ENCODE measurements around the gene PALD1.

Gene PALD1

DNA sequence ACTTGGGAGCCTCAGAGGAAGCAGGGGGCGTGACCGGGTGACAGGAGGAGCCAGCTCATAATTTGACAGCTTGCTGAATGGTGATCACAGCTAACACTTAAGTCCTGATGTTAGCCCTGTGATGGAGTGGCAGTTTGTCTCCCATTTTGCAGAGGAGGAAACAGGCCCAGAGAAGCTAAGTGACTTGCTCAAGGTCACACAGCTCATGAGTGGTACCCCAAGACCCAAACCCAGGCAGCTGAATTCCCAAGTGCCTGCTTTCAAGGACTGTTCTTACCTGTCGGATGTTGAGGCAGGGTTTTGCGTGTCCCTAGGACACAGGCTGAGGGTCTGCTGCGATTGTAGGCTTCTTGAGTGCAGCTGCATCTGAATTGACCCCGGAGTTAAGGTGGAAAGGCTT is 51.7 kb downstream of the PALD1 start:
- Mint-ChIP-seq H3K4me1 (no peaks in the 10 kb centered on the region), H3K9me3 (no peaks in the 10 kb centered on the region), H3K36me3 (ENCODE audit: insufficient read depth) (peaks cover 2% of the 10 kb centered on the region), H3K4me3 (no peak overlapping the region), H3K27ac (ENCODE audit: low read depth) (no peak overlapping the region), H3K27me3 (no peaks in the 10 kb centered on the region)
- DNase-seq (ENCODE audit: low spot score in 2 of 2) (no peak), ATAC-seq (replicated peaks; ENCODE audit: extremely low read depth, poor library complexity, severe bottlenecking) (no peak)

DNA sequence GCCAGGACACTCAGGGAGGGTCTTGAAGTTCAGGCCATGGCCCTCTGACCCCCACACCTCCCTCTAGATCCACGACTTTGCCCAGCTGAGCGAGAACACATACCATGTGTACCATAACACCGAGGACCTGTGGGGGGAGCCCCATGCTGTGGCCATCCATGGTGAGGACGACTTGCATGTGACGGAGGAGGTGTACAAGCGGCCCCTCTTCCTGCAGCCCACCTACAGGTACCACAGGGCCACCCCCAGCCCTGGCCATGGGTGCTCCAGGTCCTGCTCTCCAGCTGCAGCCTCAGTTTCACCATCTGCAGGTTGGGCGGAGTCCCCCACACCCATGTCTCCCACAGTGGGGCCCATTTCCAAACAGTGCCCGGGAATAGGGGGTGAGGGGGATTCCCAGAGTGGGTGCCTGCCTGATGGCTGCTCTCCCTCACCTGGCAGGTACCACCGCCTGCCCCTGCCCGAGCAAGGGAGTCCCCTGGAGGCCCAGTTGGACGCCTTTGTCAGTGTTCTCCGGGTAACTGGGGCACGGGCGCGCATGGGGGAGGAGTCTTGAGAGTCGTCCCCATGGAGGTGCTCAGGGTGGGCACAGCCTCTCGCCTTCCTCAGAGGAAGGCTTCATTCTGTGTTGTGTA is 54.1 kb downstream of the PALD1 start:
- H3K9me3 Mint-ChIP-seq, result no peaks in the 10 kb centered on the region
- ATAC-seq (replicated peaks; ENCODE audit: extremely low read depth, poor library complexity, severe bottlenecking) (no peak), DNase-seq (ENCODE audit: low spot score in 2 of 2) (no peak)
- H3K4me3 Mint-ChIP-seq, result no peak overlapping the region
- H3K27ac Mint-ChIP-seq (ENCODE audit: low read depth), result no peak overlapping the region
- H3K4me1 Mint-ChIP-seq, result no peaks in the 10 kb centered on the region
- H3K36me3 Mint-ChIP-seq (ENCODE audit: insufficient read depth), result peaks cover 1% of the 10 kb centered on the region
- H3K27me3 Mint-ChIP-seq, result no peaks in the 10 kb centered on the region

DNA sequence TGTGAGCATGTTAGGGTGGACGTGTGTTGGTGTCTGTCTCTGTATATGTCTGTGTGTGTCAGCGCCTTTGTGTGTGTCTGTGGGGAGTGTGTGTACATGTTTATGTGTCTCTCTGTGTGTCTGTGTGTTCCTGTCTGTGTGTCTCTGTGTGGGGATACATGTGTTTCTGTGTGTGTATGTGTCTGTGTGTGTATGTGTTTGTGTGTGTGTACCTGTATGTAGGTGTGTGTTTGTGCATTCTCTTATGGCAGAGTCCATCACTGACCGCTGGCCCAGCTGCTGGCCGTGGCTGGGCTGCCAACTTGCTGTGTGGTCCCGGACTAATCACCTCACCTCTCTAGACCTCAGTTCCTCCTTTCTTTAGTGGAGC is 54.6 kb downstream of the PALD1 start:
- Mint-ChIP-seq H3K9me3 (no peaks in the 10 kb centered on the region), H3K27me3 (no peaks in the 10 kb centered on the region), H3K4me1 (no peaks in the 10 kb centered on the region), H3K36me3 (ENCODE audit: insufficient read depth) (peaks cover 1% of the 10 kb centered on the region), H3K27ac (ENCODE audit: low read depth) (no peak overlapping the region), H3K4me3 (no peak overlapping the region)
- DNase-seq (ENCODE audit: low spot score in 2 of 2), result no peak
- ATAC-seq (replicated peaks; ENCODE audit: extremely low read depth, poor library complexity, severe bottlenecking), result no peak

DNA sequence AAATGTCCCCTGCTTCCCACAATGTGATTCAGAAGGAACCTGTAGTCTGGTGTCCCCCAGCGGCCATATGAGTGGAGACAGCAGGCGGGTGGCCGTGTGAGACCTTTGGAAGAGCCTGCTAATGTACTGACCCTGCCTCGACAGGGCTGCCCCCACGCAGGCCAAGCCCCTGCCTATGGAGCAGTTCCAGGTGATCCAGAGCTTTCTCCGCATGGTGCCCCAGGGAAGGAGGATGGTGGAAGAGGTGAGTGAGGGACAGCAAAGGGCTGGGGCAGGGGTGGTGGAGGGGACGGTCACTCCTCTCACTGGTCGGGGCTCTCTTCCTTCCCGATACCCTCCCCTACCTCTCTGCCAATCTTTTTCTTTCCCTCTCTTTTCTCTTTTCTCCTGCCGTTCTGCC is 55.7 kb downstream of the PALD1 start:
- Mint-ChIP-seq H3K27ac (ENCODE audit: low read depth) (no peak overlapping the region), H3K9me3 (no peaks in the 10 kb centered on the region), H3K36me3 (ENCODE audit: insufficient read depth) (peaks cover 1% of the 10 kb centered on the region), H3K4me3 (no peak overlapping the region), H3K27me3 (no peaks in the 10 kb centered on the region), H3K4me1 (no peaks in the 10 kb centered on the region)
- DNase-seq (ENCODE audit: low spot score in 2 of 2) (no peak), ATAC-seq (replicated peaks; ENCODE audit: extremely low read depth, poor library complexity, severe bottlenecking) (no peak)

DNA sequence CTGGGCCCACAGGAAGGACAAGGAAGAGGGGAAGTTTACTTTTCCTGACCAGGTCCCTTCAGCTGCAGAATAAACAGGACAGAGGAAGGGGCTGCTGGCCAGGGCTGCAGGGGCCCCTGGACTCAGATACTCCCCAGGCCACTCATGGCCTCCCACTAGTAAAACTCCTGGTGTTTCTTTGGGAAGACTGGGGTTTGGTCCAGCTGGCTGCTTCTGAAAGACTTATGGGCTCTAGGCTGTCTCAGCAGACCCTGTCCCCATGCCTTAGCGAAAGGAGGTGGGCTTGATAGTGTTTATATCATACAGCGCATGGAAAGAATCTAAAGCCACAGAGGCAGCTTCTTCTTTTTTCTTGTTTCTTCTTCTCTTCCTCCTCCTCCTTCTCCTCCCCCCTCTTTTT is 56.4 kb downstream of the PALD1 start:
- no peaks in the 10 kb centered on the region for H3K27me3 Mint-ChIP-seq
- H3K9me3 Mint-ChIP-seq, result no peaks in the 10 kb centered on the region
- H3K4me3 Mint-ChIP-seq, result no peak overlapping the region

DNA sequence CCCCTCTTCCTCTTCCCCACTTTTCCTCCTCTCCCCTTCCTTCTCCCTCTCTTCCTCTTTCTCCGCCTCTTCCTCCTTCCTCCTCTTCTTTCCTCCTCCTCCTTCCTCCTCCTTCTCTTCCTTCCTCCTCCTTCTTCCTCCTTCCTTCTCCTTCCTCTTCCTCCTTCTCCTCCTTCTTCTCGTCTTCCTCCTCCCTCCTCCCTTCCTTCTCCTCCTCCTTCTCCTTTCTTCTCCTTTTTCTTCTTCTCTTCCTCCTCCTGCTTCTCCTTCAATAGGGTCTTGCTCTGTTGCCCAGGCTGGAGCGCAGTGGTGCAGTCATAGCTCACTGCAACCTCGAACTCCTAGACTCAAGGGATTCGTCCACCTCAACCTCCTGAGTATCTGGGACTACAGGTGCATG is 56.9 kb downstream of the PALD1 start:
- no peak for DNase-seq (ENCODE audit: low spot score in 2 of 2)
- no peak for ATAC-seq (replicated peaks; ENCODE audit: extremely low read depth, poor library complexity, severe bottlenecking)
- H3K4me3 Mint-ChIP-seq, result no peak overlapping the region
- no peaks in the 10 kb centered on the region for H3K4me1 Mint-ChIP-seq
- H3K36me3 Mint-ChIP-seq (ENCODE audit: insufficient read depth), result peaks cover 1% of the 10 kb centered on the region
- H3K27me3 Mint-ChIP-seq, result no peaks in the 10 kb centered on the region
- H3K9me3 Mint-ChIP-seq, result no peaks in the 10 kb centered on the region
- no peak overlapping the region for H3K27ac Mint-ChIP-seq (ENCODE audit: low read depth)

More for the DNA sequence above, 56.4 kb downstream of the PALD1 start:
- H3K27ac Mint-ChIP-seq (ENCODE audit: low read depth), result no peak overlapping the region
- H3K4me1 Mint-ChIP-seq, result no peaks in the 10 kb centered on the region
- H3K36me3 Mint-ChIP-seq (ENCODE audit: insufficient read depth), result peaks cover 1% of the 10 kb centered on the region
- no peak for DNase-seq (ENCODE audit: low spot score in 2 of 2)
- no peak for ATAC-seq (replicated peaks; ENCODE audit: extremely low read depth, poor library complexity, severe bottlenecking)

DNA sequence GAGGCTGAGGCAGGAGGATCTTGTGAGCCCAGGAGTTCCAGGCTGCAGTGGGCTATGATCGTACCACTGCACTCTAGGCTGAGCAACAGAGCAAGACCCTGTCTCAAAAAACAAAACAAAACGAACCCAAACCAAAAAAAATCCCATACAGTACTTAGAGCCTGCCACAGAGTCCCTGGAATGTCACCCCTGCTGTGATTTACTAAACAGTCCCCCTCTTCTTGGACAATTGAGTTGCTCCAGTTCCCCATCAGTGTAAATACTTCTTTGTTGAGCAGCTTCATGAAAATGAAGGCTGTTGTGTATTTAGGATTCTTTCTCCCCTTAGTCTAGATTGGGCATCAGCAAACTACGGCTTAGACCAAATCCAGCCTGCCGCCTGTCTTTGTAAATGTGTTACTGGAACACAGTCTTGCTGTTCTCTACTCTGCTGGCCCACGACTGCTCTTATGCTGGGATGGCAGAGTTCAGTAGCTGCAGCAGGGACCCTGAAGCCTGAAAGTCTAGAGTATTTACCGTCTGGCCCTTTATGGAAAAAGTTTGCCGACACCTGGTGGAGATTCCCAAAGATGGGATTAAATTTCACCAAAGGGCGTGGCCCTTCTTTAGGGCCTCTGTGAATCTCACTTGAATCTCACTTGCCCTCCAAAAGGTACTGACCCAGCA is 57.8 kb downstream of the PALD1 start:
- H3K27me3 Mint-ChIP-seq, result no peaks in the 10 kb centered on the region
- DNase-seq (ENCODE audit: low spot score in 2 of 2) (no peak), ATAC-seq (replicated peaks; ENCODE audit: extremely low read depth, poor library complexity, severe bottlenecking) (no peak)
- H3K36me3 Mint-ChIP-seq (ENCODE audit: insufficient read depth), result peaks cover 1% of the 10 kb centered on the region
- no peaks in the 10 kb centered on the region for H3K9me3 Mint-ChIP-seq
- no peak overlapping the region for H3K27ac Mint-ChIP-seq (ENCODE audit: low read depth)
- H3K4me1 Mint-ChIP-seq, result no peaks in the 10 kb centered on the region
- no peak overlapping the region for H3K4me3 Mint-ChIP-seq

DNA sequence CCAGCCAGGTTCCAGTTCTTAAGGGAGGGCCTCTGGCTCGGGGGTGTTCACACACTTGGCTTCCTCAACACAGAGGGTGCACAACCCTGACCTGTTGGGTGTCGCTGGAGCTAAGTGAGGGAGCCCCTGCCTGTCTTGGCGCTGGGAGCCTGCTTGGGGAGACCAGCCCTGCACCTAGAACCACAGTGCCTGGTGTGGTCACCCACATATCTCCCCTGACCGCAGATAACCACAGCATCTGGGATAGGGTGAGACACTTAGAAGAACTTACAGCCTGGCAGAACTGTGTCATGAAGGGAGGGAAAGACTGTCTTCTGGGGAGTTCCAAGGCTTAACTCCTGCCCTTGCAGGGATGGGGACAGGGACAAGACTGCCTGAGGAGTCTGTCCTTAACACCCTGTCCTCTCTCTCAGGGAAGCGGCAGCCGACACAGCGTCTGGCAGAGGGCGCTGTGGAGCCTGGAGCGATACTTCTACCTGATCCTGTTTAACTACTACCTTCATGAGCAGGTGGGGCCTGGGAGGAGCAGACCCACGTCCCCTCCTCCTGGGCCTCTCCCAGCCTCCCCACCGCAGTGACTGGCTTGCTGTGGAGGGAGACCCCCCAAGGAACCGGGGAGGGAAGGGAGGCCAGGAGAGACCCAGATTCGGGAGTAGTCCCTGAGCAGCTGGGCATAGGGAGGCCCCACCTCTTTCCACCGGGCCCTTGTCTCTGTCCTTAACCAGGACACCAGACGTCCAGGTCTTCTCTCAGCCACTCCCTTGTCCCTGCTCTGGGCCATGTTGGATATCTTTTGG is 59.0 kb downstream of the PALD1 start:
- H3K36me3 Mint-ChIP-seq (ENCODE audit: insufficient read depth), result peaks cover 1% of the 10 kb centered on the region
- no peak overlapping the region for H3K27ac Mint-ChIP-seq (ENCODE audit: low read depth)
- DNase-seq (ENCODE audit: low spot score in 2 of 2) (no peak), ATAC-seq (replicated peaks; ENCODE audit: extremely low read depth, poor library complexity, severe bottlenecking) (no peak)
- no peaks in the 10 kb centered on the region for H3K9me3 Mint-ChIP-seq
- H3K27me3 Mint-ChIP-seq, result no peaks in the 10 kb centered on the region
- no peaks in the 10 kb centered on the region for H3K4me1 Mint-ChIP-seq
- H3K4me3 Mint-ChIP-seq, result no peak overlapping the region

DNA sequence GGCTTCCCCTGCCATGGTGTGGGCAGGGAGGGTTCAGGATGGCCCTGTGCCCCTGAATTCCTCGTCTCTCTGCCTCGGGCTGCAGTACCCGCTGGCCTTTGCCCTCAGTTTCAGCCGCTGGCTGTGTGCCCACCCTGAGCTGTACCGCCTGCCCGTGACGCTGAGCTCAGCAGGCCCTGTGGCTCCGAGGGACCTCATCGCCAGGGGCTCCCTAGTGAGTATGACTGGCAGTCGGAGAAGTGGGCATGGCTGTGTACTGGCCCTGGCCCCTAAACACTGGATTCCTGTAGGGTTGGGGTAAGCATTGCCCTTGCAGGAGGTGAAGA is 59.6 kb downstream of the PALD1 start:
- no peak overlapping the region for H3K4me3 Mint-ChIP-seq
- no peaks in the 10 kb centered on the region for H3K27me3 Mint-ChIP-seq
- no peak for ATAC-seq (replicated peaks; ENCODE audit: extremely low read depth, poor library complexity, severe bottlenecking)
- H3K9me3 Mint-ChIP-seq, result no peaks in the 10 kb centered on the region
- no peak overlapping the region for H3K27ac Mint-ChIP-seq (ENCODE audit: low read depth)
- no peak for DNase-seq (ENCODE audit: low spot score in 2 of 2)
- H3K36me3 Mint-ChIP-seq (ENCODE audit: insufficient read depth), result peaks cover 1% of the 10 kb centered on the region
- no peaks in the 10 kb centered on the region for H3K4me1 Mint-ChIP-seq

DNA sequence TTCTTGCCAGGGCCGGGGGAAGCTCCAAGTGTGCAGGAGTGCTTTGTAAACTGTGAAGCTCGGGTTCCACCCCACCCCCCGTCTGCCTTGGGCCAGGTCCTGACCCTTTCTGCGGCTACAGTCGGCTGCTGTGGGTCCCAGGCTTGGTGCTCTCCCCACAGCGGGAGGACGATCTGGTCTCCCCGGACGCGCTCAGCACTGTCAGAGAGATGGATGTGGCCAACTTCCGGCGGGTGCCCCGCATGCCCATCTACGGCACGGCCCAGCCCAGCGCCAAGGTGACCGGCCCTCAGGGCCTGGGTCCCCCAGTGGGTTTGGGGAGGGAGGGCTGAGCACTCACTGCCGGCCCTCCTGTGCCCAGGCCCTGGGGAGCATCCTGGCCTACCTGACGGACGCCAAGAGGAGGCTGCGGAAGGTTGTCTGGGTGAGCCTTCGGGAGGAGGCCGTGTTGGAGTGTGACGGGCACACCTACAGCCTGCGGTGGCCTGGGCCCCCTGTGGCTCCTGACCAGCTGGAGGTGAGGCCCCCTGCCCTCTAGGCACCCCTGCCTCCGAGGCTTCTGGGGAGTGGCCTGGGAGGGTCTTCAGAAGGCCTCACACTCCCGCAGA is 60.3 kb downstream of the PALD1 start:
- H3K36me3 Mint-ChIP-seq (ENCODE audit: insufficient read depth), result peaks cover 1% of the 10 kb centered on the region
- no peak overlapping the region for H3K4me3 Mint-ChIP-seq
- peaks cover 3% of the 10 kb centered on the region for H3K27me3 Mint-ChIP-seq
- H3K4me1 Mint-ChIP-seq, result no peaks in the 10 kb centered on the region
- no peak overlapping the region for H3K27ac Mint-ChIP-seq (ENCODE audit: low read depth)
- no peak for DNase-seq (ENCODE audit: low spot score in 2 of 2)
- H3K9me3 Mint-ChIP-seq, result no peaks in the 10 kb centered on the region
- no peak for ATAC-seq (replicated peaks; ENCODE audit: extremely low read depth, poor library complexity, severe bottlenecking)

DNA sequence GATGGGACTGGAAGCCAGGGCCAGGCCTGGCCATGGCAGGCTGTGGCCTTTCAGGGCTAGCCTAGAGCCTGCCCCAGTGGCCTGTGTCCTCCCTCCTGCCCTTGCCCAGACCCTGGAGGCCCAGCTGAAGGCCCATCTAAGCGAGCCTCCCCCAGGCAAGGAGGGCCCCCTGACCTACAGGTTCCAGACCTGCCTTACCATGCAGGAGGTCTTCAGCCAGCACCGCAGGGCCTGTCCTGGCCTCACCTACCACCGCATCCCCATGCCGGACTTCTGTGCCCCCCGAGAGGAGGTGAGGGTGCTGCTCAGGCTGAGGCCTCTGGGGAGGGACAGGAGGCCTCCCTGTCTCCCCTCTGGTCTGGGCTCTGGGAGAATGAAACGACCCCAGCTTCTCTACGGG is 60.9 kb downstream of the PALD1 start:
- no peaks in the 10 kb centered on the region for H3K4me1 Mint-ChIP-seq
- ATAC-seq (replicated peaks; ENCODE audit: extremely low read depth, poor library complexity, severe bottlenecking) (no peak), DNase-seq (ENCODE audit: low spot score in 2 of 2) (no peak)
- no peak overlapping the region for H3K27ac Mint-ChIP-seq (ENCODE audit: low read depth)
- H3K9me3 Mint-ChIP-seq, result no peaks in the 10 kb centered on the region
- H3K4me3 Mint-ChIP-seq, result no peak overlapping the region
- H3K36me3 Mint-ChIP-seq (ENCODE audit: insufficient read depth), result peaks cover 1% of the 10 kb centered on the region
- peaks cover 9% of the 10 kb centered on the region for H3K27me3 Mint-ChIP-seq

DNA sequence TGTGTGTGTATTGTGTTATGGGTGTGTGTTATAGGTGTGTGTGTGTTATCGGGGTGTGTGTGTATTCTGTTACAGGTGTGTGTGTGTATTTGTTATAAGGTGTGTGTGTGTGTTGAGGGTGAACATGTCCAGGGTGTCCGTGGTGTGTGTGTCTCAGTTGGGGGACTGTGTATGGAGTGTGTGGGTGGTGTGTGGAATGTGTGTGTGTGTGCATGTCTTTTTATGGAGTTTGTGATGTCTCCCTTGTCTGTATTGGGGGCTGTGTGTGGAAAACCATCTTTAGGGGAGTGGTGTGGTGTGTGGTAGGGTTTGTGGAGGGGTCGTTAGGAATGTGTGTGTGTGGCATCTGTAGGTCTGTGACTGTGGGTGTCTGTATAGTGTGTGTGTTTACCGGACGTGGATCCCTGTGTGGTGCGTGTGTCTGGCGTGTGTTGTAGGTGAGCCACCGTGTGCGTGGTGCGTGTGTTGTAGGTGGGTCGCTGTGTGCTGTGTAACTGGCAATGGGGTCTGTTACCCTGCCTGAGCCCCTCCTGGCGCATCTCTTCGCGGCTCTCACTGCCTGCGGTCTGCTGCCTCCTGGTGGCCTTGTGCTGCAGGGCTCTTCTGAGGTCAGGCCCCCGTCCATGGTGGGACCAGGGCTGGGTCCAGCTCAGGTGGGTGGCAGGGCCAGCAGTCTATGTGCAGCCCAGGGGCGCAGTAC is 61.7 kb downstream of the PALD1 start:
- no peaks in the 10 kb centered on the region for H3K9me3 Mint-ChIP-seq
- H3K4me1 Mint-ChIP-seq, result no peaks in the 10 kb centered on the region
- no peak overlapping the region for H3K4me3 Mint-ChIP-seq
- DNase-seq (ENCODE audit: low spot score in 2 of 2) (no peak), ATAC-seq (replicated peaks; ENCODE audit: extremely low read depth, poor library complexity, severe bottlenecking) (no peak)
- H3K36me3 Mint-ChIP-seq (ENCODE audit: insufficient read depth), result peaks cover 1% of the 10 kb centered on the region
- no peak overlapping the region for H3K27ac Mint-ChIP-seq (ENCODE audit: low read depth)
- H3K27me3 Mint-ChIP-seq, result peaks cover 10% of the 10 kb centered on the region

Data from central memory CD8-positive, alpha-beta T cell (primary cell).